HG02610 (cell line): ENCODE measurements around the gene P2RY2.

ENCODE experiments used
- ATAC-seq: cut with Tn5 transposase; IDR thresholded peaks from one replicate; pipeline ENCODE4 v1.9.1; 2021; ENCODE audit warnings: mild to moderate bottlenecking, moderate library complexity; ENCODE audit not compliant: unreplicated experiment

Gene P2RY2

GRCh38 chr11:73203790-73204189 lies 14.3 kb upstream of the P2RY2 start:
- ATAC-seq = no peak

GRCh38 chr11:73204711-73205121 lies 13.4 kb upstream of the P2RY2 start:
- ATAC-seq = no peak

- no peak for ATAC-seq
These were observed 12.3 kb upstream of the P2RY2 start for GRCh38 chr11:73205661-73206343.

- no peak for ATAC-seq
These were observed 11.3 kb upstream of the P2RY2 start for GRCh38 chr11:73206801-73207200.

GRCh38 chr11:73209892-73210291 lies 8.2 kb upstream of the P2RY2 start:
- ATAC-seq = no peak

GRCh38 chr11:73210916-73211667 lies 7.0 kb upstream of the P2RY2 start:
- no peak for ATAC-seq

GRCh38 chr11:73213196-73214143 lies 4.6 kb upstream of the P2RY2 start:
- ATAC-seq = no peak

- ATAC-seq = no peak
These were observed 2.6 kb upstream of the P2RY2 start for GRCh38 chr11:73215191-73216134.

GRCh38 chr11:73216465-73216864 lies 1.6 kb upstream of the P2RY2 start:
- no peak for ATAC-seq

GRCh38 chr11:73217131-73217809 lies 811 bp upstream of the P2RY2 start:
- no peak for ATAC-seq

- ATAC-seq = no peak
These were observed 323 bp upstream of the P2RY2 start for GRCh38 chr11:73217810-73218105.

- no peak for ATAC-seq
These were observed 742 bp downstream of the P2RY2 start for GRCh38 chr11:73218830-73219215.

GRCh38 chr11:73219396-73220285 lies 1.6 kb downstream of the P2RY2 start:
- ATAC-seq = no peak

GRCh38 chr11:73221451-73221850 lies 3.4 kb downstream of the P2RY2 start:
- ATAC-seq = no peak

GRCh38 chr11:73221996-73222395 lies 3.9 kb downstream of the P2RY2 start:
- ATAC-seq = no peak

GRCh38 chr11:73223998-73224730 lies 6.1 kb downstream of the P2RY2 start:
- no peak for ATAC-seq

- no peak for ATAC-seq
These were observed 7.1 kb downstream of the P2RY2 start for GRCh38 chr11:73225001-73225686.

GRCh38 chr11:73225851-73226250 lies 7.8 kb downstream of the P2RY2 start:
- no peak for ATAC-seq
